Measurements from ENCODE around the gene TMEM272.

TMEM272 gene

GRCh38 chr13:51770681-51771417, 74.1 kb downstream of the TMEM272 start:
- peak; percentile 23 for DNase-seq (ENCODE audit: low read depth)
- H3K4me3 ChIP-seq (ENCODE audit: low read depth, low read length), result no peak overlapping the region
- TF ChIP-seq CTCF (IDR thresholded peaks at IDR 0.05; ENCODE audit: insufficient read depth, low read depth, low read length, missing control alignments), result no peak

GRCh38 chr13:51770160-51770559, 74.8 kb downstream of the TMEM272 start:
- no peak for DNase-seq (ENCODE audit: low read depth)
- H3K4me3 ChIP-seq (ENCODE audit: low read depth, low read length), result no peak overlapping the region
- no peak for TF ChIP-seq CTCF (IDR thresholded peaks at IDR 0.05; ENCODE audit: insufficient read depth, low read depth, low read length, missing control alignments)

- no peak for DNase-seq (ENCODE audit: low read depth)
- no peak for TF ChIP-seq CTCF (IDR thresholded peaks at IDR 0.05; ENCODE audit: insufficient read depth, low read depth, low read length, missing control alignments)
- H3K4me3 ChIP-seq (ENCODE audit: low read depth, low read length), result no peak overlapping the region
Observed at GRCh38 chr13:51769455-51770127, 75.4 kb downstream of the TMEM272 start.

- TF ChIP-seq CTCF (IDR thresholded peaks at IDR 0.05; ENCODE audit: insufficient read depth, low read depth, low read length, missing control alignments), result no peak
- H3K4me3 ChIP-seq (ENCODE audit: low read depth, low read length), result no peak overlapping the region
Observed at GRCh38 chr13:51768976-51769375, 76.0 kb downstream of the TMEM272 start.

GRCh38 chr13:51768378-51768921, 76.5 kb downstream of the TMEM272 start:
- TF ChIP-seq CTCF (IDR thresholded peaks at IDR 0.05; ENCODE audit: insufficient read depth, low read depth, low read length, missing control alignments), result no peak
- H3K4me3 ChIP-seq (ENCODE audit: low read depth, low read length), result no peak overlapping the region
- DNase-seq (ENCODE audit: low read depth), result no peak

More at GRCh38 chr13:51768976-51769375, 76.0 kb downstream of the TMEM272 start:
- no peak for DNase-seq (ENCODE audit: low read depth)

- DNase-seq (ENCODE audit: low read depth), result no peak
- H3K4me3 ChIP-seq (ENCODE audit: low read depth, low read length), result no peak overlapping the region
- TF ChIP-seq CTCF (IDR thresholded peaks at IDR 0.05; ENCODE audit: insufficient read depth, low read depth, low read length, missing control alignments), result no peak
Observed at GRCh38 chr13:51767100-51767499, 77.9 kb downstream of the TMEM272 start.

Data from GM12865 (cell line).